ENCODE results near the gene TGFBR2.
A peak's percentile ranks its signal among the peaks of the same experiment; 100 is the strongest.

TGFBR2 gene

GRCh38 chr3:30609930-30610701 is 3.7 kb downstream of the TGFBR2 start:
- no peak overlapping the region for H3K9ac ChIP-seq (ENCODE audit: low read length)
- TF ChIP-seq EZH2phosphoT487 (conservative IDR thresholded peaks at IDR 0.05; ENCODE audit: low read length), result no peak
- H4K20me1 ChIP-seq (ENCODE audit: low read depth, low read length), result peaks cover 35% of the 10 kb centered on the region
- H3K9me2 ChIP-seq (replicated peaks; ENCODE audit: insufficient read depth, low read length), result no peaks in the 10 kb centered on the region
- peaks cover 25% of the 10 kb centered on the region for H3F3A ChIP-seq (ENCODE audit: insufficient read depth)
- H3K27ac ChIP-seq (ENCODE audit: low read depth, low read length), result peak overlapping the region; percentile 56; the same call in 1 of the 2 replicates
- H3K4me2 ChIP-seq (ENCODE audit: low read depth, low read length, poor library complexity, severe bottlenecking), result peak overlapping the region; percentile 81
- no peak overlapping the region for H2AFZ ChIP-seq (ENCODE audit: low read depth, low read length, severe bottlenecking)
- H3K9me3 ChIP-seq (ENCODE audit: insufficient read depth, low read length), result no peaks in the 10 kb centered on the region
- 0 out of 2 replicates have a peak, but pooled peaks cover 5% of the 10 kb centered on the region for H3K36me3 ChIP-seq (ENCODE audit: low read length)
- no peaks in the 10 kb centered on the region for H3K27me3 ChIP-seq (ENCODE audit: low read length)
- peaks cover 80% of the 10 kb centered on the region for H3K79me2 ChIP-seq (ENCODE audit: insufficient read depth, low read length)
- no peak overlapping the region for H3K4me3 ChIP-seq (ENCODE audit: insufficient read depth, low read length, poor library complexity, severe bottlenecking)

DNA sequence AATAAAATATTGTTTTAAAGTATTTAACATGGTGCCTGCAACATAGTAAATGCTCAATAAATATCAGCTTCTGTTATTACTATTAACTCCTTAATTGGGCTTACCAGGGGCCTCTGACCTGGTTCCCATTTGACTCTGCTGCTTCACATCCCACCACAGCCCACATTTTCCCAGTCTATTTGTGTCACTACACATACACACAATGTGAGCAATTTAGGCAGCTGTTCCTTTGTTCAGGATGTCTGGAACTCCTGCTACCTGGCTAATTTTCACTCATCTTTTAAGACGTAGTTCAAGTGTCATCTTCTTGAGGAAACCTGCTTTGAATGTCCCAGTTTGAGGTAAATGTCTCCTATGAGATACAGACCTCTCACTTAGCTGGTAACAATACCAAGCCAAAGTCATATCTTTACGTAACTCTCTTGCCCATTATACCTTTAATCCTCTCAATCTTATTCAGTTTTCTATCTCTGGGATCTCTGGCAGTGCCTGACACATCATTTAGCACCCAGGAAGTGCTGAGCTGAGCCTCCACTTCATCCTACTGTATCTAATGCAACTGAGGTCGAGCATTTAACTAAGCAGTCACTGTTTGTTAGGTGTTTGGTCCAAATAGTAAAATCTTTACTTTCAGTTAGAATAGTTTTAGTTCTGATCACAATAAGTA is 4.4 kb downstream of the TGFBR2 start:
- 0 out of 2 replicates have a peak, but pooled peaks cover 5% of the 10 kb centered on the region for H3K36me3 ChIP-seq (ENCODE audit: low read length)
- TF ChIP-seq, protein P1, sequence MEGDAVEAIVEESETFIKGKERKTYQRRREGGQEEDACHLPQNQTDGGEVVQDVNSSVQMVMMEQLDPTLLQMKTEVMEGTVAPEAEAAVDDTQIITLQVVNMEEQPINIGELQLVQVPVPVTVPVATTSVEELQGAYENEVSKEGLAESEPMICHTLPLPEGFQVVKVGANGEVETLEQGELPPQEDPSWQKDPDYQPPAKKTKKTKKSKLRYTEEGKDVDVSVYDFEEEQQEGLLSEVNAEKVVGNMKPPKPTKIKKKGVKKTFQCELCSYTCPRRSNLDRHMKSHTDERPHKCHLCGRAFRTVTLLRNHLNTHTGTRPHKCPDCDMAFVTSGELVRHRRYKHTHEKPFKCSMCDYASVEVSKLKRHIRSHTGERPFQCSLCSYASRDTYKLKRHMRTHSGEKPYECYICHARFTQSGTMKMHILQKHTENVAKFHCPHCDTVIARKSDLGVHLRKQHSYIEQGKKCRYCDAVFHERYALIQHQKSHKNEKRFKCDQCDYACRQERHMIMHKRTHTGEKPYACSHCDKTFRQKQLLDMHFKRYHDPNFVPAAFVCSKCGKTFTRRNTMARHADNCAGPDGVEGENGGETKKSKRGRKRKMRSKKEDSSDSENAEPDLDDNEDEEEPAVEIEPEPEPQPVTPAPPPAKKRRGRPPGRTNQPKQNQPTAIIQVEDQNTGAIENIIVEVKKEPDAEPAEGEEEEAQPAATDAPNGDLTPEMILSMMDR (IDR thresholded peaks at IDR 0.05; ENCODE audit: insufficient read depth, low read length, poor library complexity, severe bottlenecking), result no peak
- TF ChIP-seq EZH2phosphoT487 (conservative IDR thresholded peaks at IDR 0.05; ENCODE audit: low read length), result no peak
- 0 out of 2 replicates have a peak overlapping the region, but pooled peaks have one; percentile 8 for H3K9ac ChIP-seq (ENCODE audit: low read length)
- no peaks in the 10 kb centered on the region for H3K9me2 ChIP-seq (replicated peaks; ENCODE audit: insufficient read depth, low read length)
- peak overlapping the region; percentile 81 for H3K4me2 ChIP-seq (ENCODE audit: low read depth, low read length, poor library complexity, severe bottlenecking)
- H3K9me3 ChIP-seq (ENCODE audit: insufficient read depth, low read length), result no peaks in the 10 kb centered on the region
- H3K79me2 ChIP-seq (ENCODE audit: insufficient read depth, low read length), result peaks cover 87% of the 10 kb centered on the region
- H4K20me1 ChIP-seq (ENCODE audit: low read depth, low read length), result peaks cover 35% of the 10 kb centered on the region
- H3F3A ChIP-seq (ENCODE audit: insufficient read depth), result peaks cover 18% of the 10 kb centered on the region
- no peak overlapping the region for H2AFZ ChIP-seq (ENCODE audit: low read depth, low read length, severe bottlenecking)
- no peaks in the 10 kb centered on the region for H3K27me3 ChIP-seq (ENCODE audit: low read length)
- no peak overlapping the region for H3K4me3 ChIP-seq (ENCODE audit: insufficient read depth, low read length, poor library complexity, severe bottlenecking)
- H3K27ac ChIP-seq (ENCODE audit: low read depth, low read length), result peak overlapping the region; percentile 56

- H3F3A ChIP-seq (ENCODE audit: insufficient read depth), result peaks cover 18% of the 10 kb centered on the region
- peaks cover 42% of the 10 kb centered on the region for H4K20me1 ChIP-seq (ENCODE audit: low read depth, low read length)
- H3K4me3 ChIP-seq (ENCODE audit: insufficient read depth, low read length, poor library complexity, severe bottlenecking), result no peak overlapping the region
- 0 out of 2 replicates have a peak, but pooled peaks cover 5% of the 10 kb centered on the region for H3K36me3 ChIP-seq (ENCODE audit: low read length)
- no peaks in the 10 kb centered on the region for H3K9me2 ChIP-seq (replicated peaks; ENCODE audit: insufficient read depth, low read length)
- no peak overlapping the region for H2AFZ ChIP-seq (ENCODE audit: low read depth, low read length, severe bottlenecking)
- TF ChIP-seq, protein P1 (IDR thresholded peaks at IDR 0.05; ENCODE audit: insufficient read depth, low read length, poor library complexity, severe bottlenecking), result no peak
- TF ChIP-seq EZH2phosphoT487 (conservative IDR thresholded peaks at IDR 0.05; ENCODE audit: low read length), result no peak
- no peaks in the 10 kb centered on the region for H3K9me3 ChIP-seq (ENCODE audit: insufficient read depth, low read length)
- no peaks in the 10 kb centered on the region for H3K27me3 ChIP-seq (ENCODE audit: low read length)
- H3K79me2 ChIP-seq (ENCODE audit: insufficient read depth, low read length), result peaks cover 97% of the 10 kb centered on the region
- peak overlapping the region; percentile 81 for H3K4me2 ChIP-seq (ENCODE audit: low read depth, low read length, poor library complexity, severe bottlenecking)
- no peak overlapping the region for H3K9ac ChIP-seq (ENCODE audit: low read length)
- H3K27ac ChIP-seq (ENCODE audit: low read depth, low read length), result peak overlapping the region; percentile 56
These were observed 5.4 kb downstream of the TGFBR2 start for GRCh38 chr3:30611613-30612436.

All from SU-DHL-6 (cell line).